Inflammatory macrophage (primary cell): Measurements from ENCODE around the gene SLC25A47.
"Not testable (repeated sequence)": the region's sequence is repeated elsewhere in the genome, so short reads cannot be mapped to it uniquely, and the experiment has no call there.

Experiments
- DNase-seq, 2 donors: peaks; one replicate each; pipeline ENCODE4 v3.0.0-alpha.2; 2020 to 2022

Gene SLC25A47

DNA sequence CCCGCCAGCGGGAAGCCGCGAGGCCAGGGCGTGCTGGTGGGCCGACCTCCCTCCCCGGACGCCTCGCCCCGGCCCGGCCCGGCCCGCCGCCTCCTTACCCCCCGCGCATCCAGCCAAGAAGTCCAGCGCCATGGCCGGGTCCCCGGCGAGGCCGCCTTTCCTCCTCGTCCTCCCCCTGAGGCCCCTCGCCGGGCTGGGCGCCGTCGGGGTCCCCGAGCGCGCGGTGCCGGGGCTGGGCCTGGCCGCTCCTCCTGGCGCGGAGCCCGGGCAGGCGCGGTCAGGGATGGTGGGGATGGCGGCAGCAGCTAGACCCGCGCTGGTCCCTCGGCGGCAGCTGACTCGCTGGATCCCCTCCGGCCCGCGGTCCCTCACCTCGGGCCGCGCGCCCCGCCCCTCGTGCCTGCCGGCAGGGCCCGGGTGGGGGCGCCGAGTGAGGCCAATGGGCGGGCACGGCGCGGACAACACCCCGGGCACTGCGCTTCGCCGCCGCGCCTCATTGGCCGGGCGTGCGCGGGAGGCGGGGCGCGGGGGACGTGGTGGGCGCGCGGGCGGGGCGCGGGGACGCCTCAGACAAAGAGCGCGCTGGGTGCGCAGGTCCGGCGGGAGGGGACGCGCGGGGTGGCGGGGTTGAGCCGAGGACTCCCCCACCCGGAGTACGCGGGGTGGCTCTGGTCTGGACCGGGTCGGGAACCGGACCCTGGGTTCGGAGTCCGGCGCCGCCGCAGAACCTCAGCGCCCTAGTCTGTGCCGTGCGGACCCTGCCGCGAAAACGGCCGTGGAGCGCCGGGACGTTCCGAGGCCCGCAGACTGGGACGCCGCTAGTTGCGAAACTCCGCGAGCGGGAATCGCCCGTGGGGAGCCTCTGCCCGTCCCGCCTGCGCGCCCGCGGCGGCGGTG, 16.8 kb upstream of the SLC25A47 start, which contains the start of gene SLC25A29:
Gene SLC25A29, minus strand, starts transcription at position 344 of the 897 bp plus-strand sequence. Its CDS starts 212 bp downstream, at position 132.
- DNase-seq: peak; percentile 88 to 91

DNA sequence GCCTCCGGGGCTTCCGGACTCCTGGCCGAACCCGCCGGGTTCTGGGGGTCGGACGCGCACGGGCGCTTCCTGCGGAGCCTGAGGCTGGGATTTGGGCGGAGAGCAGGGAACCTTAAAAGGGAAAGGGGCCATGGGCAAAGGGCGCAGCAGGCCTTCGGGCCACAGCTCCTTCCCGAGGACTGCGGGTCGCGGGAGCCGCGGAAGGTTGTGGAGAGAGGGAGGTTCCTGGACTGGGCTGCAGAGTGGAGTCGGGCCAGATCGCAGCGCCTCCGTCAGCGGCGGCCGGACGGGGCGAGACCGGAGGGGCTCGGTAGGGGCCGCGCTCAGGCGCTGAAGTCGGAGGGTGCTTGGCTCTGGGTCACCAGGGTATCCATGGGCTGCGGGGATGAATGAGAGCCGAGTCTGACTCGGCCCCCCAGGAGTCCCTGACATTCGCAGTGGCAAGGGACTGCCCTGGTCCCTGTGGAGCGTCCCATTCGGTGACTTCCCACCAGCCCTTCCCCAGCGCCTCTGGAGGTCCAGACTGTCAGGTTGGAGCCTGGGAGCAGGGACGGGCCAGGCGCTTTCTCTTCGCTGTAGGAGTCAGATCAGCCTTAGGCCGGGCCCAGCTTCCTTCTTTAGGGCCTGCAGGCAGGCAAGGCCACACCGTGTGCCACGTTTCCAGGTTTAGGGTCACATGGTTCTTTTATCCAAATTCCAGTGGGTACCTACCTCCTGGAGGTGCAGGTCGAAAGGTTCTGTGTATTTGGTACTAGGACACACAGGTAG, 16.0 kb upstream of the SLC25A47 start:
- DNase-seq: peak; percentile 37 to 61

DNA sequence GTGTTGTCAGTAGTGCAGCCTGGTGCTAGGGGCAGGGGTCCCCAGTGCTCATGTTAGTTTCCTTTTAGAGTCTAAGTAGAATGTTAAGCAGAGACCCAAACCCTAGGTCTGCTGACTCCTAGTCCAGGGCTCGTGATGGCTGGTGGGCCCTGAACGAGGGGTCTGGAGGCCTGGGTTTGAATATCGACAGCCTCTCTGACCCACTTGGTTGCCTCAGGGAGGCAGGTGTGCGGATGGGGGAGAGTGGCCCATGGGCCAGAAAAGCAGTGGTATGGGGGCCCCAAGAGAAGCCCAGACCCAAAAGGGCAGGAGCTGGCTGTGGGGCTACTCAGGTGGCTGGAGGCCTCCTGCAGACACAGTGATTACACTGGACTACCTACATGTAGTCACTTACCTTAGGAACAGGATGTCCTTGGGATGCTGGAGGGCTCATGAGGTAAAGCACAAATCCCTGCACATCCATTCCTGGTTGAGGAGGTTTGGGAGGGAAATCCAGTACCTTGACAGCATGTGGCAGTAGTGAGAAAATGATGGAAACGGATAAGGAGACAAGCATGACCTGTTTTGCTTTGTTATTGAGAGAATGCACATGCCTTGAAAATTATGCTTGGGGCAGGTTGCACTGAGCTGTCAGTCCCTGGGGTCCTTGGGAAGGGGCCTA, 15.2 kb upstream of the SLC25A47 start:
- no peak for DNase-seq

DNA sequence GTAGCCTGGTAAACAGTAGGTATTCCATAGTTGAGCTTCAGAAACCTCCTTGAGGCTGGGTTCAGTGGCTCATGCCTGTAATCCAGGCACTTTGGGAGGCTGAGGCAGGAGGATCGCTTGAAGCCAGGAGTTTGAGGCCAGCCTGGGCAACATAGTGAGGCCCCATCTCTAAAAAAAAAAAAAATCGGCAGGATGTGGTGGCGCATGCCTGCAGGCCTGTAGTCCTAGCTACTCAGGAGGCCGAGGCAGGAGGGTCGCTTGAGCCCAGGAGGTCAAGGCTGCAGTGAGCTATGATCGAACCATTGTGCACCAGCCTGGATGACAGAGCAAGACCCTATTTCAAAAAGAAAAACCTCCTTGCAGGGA, 14.7 kb upstream of the SLC25A47 start:
- not testable (repeated sequence) for DNase-seq

DNA sequence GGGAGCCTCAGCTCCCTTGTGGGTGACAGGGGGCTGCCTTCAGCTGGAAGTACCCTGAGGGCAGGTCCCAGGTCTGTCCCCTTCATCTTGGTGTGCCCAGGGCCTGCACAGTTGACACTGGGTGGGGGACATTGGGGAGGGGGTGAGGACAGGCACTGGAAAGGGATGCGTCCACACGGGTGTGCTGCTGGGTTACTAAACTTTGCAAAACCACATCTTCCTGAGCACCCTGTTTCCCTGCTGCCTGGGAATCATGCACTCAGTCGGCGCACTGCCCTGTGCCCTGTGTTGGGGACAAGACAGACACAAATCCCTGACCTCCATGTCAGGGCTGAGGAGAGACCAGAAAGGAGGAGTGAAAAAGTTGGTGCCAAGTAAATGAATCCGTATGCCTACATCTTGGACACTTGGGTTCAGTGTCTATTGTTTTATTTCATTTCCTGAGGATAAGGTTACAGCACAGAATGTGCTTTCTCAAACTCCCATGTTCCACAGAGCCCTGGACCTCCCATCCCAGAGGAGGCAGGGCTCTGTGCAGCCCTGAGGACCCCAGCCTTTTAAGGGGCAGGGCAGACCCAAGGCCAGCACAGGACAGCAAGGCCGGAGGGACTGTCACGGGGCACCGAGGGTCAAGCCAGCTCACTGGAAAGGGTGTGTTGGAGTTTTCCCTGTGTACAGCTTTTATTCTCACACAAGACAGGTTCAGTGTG, 14.0 kb upstream of the SLC25A47 start:
- DNase-seq: no peak

DNA sequence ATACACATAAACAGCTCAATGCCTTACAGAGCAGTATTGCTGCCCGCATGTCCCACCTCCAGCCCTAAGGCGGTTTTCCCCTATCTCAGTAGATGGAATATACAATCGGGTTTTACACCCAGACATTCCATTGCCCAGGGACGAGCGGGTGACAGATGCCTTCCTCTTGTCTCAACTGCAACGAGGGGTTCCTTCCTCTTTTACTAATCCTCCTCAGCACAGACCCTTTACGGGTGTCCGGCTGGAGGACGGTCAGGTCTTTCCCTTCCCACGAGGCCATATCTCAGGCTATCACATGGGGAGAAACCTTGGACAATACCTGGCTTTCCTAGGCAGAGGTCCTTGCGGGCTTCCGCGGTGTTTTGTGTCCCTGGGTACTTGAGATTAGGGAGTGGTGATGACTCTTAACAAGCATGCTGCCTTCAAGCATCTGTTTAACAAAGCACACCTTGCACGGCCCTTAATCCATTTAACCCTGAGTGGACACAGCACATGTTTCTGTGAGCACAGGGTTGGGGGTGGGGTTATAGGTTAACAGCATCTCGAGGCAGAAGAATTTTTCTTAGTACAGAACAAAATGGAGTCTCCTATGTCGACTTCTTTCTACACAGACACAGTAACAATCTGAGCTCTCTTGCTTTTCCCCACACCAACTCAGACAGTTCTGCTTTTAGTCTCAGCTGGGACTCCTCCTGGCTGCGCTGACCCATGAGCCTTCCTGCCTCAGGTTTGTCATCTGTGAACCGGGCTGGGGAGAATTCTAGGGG, 10.8 kb upstream of the SLC25A47 start:
- DNase-seq: peak; percentile 47 to 59

DNA sequence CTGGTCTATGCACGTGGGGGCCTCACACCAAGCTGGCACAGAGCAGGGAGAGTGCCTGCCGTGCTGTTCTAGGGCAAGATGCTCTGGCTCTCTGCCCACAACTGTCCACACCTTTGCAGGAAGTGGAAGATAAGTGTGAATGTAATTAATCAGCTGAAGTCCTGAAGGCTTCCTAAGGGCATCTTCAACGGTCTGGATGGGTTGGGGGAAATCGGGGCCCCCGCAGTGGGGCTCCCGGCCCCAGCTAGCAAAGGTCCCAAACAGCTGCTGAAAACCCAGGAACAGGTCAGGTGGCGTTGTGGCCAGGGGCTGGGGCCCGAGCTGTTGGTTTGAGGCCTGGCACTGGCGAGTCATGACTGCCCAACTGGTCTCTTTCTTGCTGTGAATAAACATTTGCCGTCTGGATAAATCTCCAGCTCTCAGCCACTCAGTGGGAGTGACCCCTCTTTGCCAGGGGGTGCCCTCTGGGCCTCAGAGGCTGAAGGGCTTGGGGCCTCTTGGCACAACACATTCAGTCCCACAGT, 10.2 kb upstream of the SLC25A47 start:
- no peak for DNase-seq

DNA sequence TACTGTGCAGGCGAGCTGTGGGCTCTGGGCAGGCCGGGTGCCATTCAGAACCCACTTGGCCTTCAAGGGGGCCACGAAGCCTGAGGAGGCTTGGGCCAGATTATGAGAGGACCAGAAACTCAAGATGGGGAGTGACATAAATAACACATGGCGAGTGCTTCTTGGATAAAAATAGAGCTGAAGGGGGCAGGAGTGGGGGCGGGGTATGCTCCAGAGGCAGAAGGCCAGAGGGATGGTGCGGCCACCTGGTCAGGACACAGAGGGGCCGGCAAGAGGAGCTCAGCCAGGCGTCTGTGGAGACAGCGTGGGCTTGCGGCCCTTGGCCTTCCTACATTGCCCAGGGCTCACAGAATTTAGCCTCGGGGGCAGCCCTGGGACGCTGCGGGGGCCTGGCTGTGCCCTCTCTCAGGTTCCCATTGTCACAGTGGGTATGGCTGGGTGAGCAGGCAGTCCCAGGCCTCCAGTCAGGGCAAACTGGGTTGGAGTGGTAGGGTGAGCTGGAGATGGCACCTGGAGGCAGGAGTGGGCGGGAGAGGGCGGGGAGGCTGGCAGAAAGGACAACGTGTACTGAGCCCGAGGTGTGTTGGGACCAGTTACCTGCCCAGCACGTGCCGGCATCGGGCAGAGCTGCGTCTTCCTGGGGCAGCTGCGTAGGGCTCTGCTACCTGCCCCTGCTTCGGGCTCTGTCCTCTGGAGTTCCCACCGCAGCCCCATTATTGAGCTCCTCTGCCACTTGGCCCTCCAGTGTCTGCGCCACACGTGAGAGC, 9.5 kb upstream of the SLC25A47 start:
- DNase-seq: no peak

DNA sequence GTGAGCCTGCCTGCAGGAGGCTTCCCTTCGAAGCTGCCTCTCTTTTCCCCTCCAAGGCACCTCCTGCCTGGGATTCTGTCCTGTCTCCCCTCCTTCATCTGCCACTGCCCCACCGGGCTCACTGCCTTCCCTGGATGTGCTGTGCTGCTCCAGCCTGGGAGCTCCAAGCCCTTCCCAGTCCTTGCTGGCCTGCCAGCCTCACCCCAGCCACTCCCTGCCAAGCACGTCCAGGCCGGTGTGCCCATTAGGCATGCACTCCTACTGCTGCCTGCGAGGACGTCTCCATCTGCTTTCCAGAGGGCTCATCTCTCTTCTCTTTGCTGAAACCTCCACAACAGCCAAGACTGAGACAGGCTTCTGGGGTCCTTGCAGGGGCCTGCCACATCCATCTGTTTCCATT, 8.4 kb upstream of the SLC25A47 start:
- no peak for DNase-seq

DNA sequence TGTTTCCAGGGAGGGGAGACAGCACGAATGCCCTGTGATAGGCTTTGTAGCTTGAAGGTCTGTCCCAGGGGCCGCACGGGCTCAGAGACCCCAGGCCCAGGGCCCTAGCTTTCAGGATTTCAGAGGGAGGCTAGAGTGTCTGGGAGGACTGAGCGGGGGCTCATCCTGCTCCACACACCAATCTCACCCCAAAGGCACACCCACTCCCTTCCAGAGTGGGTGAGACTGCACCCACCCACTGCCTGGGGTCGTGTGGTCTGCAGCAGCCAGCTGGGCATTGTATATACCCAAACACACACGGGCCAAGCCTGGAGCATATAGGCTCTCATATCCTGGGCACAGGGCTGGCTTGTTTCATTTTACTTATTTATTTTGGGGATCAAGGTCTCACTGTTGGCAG, 5.8 kb upstream of the SLC25A47 start:
- no peak for DNase-seq

DNA sequence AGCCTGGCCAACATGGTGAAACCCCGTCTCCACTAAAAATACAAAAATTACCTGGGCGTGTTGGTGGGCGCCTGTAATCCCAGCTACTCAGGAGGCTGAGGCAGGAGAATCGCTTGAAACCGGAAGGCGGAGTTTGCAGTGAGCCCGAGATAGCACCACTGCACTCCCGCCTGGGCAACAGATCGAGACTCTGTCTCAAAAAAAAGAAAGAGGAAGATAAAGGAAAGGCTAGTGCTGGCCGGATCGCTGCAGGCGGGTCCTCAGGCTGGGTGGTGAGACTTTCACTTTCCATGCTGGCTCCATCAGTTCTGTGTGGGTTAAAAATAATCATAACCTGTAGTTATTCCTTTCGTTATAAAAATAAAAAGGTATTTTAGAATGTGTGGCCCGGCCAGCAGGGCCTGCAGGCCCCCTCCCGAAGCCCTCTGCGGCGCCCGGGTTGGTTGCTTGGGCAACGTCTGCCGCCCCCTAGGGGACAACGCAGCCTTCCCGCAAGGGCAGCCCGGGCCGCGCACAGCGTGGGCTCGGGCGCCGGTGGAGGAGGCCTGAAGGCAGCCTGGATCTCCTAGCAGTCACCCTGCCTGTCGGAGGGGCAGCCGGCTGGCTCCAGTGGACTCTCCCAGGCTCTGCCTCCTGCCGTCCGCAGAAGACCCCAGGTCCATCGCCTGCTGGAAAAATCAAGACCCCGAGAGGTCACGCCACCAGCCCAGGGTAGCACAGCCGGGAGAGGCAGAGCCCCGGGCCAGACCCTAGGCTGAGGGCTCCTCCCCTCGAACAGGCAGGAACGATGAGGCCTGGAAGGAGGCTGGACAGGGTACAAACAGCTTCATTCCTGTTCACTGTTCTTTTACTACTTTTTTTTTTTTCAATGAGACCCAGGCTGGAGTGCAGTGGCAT, 5.0 kb upstream of the SLC25A47 start:
- peak; percentile 66 to 67 for DNase-seq

DNA sequence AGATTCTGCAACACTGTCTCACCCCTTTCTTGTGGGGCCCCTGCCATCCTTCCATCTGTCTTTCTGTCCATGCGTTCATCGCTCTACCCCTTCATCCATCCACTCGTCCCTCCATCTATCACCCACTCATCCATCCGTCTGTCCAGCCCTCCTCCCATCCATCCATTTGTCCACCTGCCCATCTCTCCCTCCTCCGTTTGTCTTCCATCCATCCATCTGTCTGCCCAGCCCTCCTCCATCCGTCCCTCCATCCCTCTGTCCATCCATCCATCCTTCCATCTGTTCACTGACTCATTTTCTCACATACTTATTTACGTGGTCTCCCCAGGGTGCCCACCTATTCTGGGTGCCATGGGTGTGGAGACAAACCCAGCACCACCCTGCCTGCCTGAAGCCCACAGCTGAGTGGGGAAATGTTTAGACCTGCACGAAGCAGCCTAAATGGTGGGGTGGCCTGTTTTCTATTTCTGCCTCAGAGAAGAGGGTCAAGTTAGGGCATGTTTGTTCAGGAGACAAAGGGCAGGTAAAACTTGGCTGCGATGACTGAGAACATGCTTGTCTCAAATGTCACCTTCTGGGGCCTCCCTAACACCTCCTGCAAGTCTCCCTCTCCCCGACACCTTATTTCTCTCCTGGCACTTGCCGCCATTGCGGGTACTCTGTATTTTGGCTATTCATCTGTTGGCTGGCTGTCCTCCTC, 2.8 kb upstream of the SLC25A47 start:
- no peak for DNase-seq

DNA sequence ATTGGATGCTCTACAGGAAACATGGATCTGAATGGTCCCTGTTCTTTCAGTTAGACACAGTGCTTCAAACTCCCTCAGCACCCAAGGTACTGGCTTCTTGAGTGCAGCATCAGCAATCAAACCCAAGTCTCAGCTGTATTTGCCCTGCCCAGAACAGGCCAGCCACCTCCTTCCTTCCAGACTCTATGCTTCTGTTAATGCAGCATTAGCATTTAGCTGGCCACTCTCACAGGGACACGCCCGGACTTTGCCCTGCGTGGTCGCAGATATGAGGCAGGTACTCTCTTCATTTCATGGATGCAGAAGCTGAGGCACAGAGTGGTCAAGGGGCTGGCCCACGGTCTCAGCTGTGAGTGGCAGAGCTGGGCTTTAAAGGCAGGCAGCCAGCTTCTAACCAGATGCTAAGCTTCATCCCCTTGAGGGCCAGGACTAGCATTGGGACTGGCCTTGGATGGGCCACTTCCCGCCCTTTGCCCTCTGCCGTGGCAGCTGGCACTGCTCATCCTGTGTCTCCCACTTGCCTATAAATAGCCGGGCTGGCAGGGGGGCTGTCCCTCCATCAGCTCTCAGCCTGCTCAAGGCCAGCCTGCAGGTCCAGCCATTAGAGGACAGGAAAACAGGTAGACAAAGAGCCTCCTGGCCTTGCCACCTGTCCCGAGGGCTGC, 1.5 kb upstream of the SLC25A47 start:
- DNase-seq: no peak

DNA sequence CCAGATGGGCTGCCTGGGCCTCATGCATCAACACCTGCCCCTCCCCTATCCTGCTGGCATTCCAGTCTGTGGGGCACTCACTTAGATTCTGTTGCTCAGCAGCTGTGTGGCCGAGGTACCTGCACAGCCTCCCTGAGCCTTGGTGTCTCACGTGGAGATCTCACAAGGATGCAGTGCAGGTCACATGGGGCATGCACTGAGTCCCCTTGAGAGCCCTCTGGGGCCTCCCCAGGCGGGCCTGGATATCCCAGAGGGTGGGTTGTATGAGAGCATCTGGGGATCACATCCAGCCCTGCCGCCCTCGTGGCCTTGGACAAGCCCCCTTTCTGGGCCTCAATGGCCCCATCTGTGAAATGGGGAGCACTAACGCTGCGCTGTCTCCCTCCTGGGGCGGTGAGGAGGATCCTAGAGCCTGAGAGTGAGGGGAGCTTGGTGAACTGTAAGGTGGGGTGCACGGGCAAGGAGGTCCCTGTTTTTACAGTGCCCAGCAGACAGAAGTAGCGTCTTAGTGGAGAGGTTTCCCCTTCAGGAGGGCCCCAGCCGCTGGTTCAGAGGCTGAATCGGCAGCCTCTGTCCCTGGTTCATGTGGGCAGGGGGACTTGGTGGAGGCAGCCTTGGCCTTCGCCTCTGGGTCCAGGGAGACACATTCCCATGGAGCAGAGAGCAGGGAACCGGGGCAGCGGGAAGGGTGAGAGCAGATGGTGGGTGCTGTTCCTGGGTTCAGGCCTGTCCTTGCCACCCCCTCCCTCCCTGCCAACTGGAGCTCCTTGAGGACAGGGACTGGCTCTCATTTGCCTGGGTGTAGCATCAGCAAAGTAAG, 791 bp upstream of the SLC25A47 start:
- DNase-seq: no peak

DNA sequence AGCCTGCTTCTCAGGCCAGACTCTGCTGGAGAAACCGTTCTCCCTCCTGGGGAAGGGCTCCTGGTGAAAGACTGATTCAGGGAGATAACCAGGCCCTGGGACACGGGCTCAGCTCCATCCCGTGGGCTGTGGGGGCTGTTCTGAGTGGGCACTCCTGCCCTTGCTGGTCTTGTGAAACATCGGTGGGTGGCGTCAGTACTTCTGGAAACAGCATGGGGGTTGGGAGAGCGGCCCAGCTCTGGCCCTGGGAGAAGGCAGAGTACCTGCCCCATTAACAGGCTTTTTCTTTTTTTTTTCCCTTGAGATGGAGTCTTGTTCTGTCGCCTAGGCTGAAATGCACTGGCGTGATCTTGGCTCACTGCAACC, 786 bp downstream of the SLC25A47 start:
- DNase-seq: peak in 1 of 2 donors; percentile 49

DNA sequence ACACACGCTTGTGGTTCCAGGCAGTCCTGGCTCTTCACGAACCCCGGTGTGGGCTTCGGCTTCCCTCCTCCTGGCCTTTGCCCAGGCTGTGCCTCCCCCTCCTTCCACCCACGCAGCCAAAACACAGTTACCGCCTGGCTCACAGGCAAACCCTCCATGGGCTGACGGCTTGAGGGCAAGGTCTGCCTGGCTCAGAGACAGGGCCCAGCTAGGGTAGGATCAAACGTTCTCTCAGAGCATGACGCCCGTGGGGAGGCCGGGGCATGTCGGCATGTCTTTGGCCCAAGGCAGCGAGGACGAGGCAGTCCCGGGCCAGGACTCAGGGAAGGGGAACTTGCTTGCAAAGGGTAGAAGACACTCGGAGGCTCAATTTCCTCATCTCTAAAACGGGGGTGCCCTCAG, 2.1 kb downstream of the SLC25A47 start:
- DNase-seq: peak; percentile 28 to 63

DNA sequence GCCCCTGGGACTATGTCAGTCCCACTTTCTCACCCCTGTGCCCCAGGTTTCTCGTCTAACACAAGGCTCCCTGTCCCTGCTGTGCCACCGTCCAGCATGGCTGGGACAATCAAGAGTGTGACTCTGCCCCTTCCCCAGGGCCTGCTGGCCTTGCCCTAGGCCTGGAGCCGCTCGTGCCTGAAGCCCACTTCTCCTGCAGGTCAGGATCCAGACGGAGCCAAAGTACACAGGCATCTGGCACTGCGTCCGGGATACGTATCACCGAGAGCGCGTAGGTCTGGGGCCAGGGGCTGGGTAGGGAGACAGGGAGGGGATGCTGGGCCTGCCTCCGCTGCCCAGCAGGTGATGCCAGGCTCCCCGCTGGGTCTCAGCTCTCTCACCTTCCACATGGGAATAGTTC, 2.8 kb downstream of the SLC25A47 start:
- no peak for DNase-seq

DNA sequence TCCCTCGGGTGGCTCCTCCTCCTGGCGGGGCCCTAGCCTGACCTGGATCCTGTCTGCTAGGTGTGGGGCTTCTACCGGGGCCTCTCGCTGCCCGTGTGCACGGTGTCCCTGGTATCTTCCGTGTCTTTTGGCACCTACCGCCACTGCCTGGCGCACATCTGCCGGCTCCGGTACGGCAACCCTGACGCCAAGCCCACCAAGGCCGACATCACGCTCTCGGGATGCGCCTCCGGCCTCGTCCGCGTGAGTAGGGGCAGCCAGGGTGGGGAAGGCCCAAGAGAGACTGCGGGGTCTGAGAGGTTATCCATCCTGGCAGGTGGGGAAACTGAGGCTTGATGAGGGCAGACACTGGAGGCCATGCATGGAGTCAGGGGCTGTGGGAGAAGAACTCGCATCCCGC, 4.0 kb downstream of the SLC25A47 start:
- DNase-seq: no peak
